Measurements from ENCODE around the gene VWA5B1. TPM values are rescaled to one million over a fixed set of nuclear protein-coding genes. Genes with fewer than 3 reads are reported as not detected.

The VWA5B1 gene
- total and polyA plus RNA-seq, 2 donors, result 0.51 to 0.58 TPM

DNA sequence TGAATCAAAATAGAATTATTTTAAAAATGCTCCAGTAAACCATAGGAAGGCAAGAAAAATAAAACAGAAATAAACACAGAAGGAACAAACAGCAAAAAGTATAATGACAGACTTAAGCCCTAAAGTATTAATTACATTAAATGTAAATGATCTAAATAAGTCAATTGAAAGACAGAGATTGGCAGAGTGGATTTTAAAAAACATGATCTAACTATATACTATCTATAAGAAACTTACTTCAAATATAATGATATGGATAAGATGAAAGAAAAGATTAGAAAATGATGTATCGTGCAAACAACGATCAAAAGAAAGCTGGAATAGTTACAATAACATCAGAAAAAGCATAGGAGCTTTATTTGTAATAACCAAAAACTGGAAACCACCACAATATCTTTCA lies 104.6 kb downstream of the VWA5B1 start:
- no peak overlapping the region for H3K27ac ChIP-seq (ENCODE audit: low read depth)
- H3K4me1 ChIP-seq (ENCODE audit: insufficient read depth), result no peaks in the 10 kb centered on the region
- no peak overlapping the region for H3K4me3 ChIP-seq (ENCODE audit: low read depth, low read length)
- DNase-seq (ENCODE audit: extremely low spot score), result no peak
- H3K36me3 ChIP-seq (ENCODE audit: insufficient read depth), result no peaks in the 10 kb centered on the region
- 88% methylated on average over 2 of the region's 2 CpGs for WGBS

DNA sequence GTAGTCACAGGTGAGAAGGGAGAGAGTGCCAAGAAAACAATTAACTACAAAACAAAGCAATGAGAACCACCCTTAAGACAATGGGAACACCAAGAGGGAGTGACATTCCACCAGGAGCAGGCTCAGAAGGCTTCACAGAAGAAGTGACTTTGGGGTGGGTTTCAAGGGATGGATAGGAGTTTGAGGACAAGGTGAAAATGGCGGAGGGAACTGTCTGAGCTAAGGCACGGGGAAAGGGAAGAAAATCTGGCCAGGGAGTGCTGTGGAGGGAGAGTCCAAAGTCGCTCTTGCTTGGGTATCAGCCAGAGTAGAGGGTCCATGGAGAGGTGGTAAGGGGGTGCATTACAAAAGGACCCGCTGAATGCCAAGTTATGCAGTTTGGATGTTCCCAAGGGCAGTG lies 108.1 kb downstream of the VWA5B1 start:
- Histone ChIP-seq H3K4me3 (ENCODE audit: low read depth, low read length) (no peak overlapping the region), H3K4me1 (ENCODE audit: insufficient read depth) (no peaks in the 10 kb centered on the region), H3K36me3 (ENCODE audit: insufficient read depth) (no peaks in the 10 kb centered on the region), H3K27ac (ENCODE audit: low read depth) (no peak overlapping the region)
- DNase-seq (ENCODE audit: extremely low spot score), result no peak
- 87% methylated on average over 4 of the region's 4 CpGs for WGBS

DNA sequence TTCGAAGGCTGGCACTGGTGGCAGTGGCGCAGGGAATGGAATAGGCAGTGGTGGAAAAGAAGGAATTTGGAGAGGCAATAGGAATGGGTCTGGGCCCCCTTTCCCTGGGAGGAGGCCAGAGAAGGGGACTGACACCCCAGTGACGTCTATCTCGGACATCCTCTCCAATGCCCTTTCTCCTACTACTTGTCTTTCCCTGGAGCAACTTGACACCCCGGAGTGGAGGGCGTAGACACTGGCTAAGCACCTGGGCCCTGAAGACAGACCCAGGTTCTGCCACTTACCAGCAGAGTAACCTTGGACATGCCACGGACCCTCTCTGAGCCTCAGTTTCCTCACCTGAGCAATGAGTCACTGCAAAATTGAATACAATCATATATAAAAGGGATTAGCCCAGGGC lies 108.5 kb downstream of the VWA5B1 start:
- Histone ChIP-seq H3K4me3 (ENCODE audit: low read depth, low read length) (no peak overlapping the region), H3K36me3 (ENCODE audit: insufficient read depth) (no peaks in the 10 kb centered on the region), H3K4me1 (ENCODE audit: insufficient read depth) (no peaks in the 10 kb centered on the region), H3K27ac (ENCODE audit: low read depth) (no peak overlapping the region)
- DNase-seq (ENCODE audit: extremely low spot score), result no peak
- WGBS, result 77% methylated on average over 7 of the region's 7 CpGs

DNA sequence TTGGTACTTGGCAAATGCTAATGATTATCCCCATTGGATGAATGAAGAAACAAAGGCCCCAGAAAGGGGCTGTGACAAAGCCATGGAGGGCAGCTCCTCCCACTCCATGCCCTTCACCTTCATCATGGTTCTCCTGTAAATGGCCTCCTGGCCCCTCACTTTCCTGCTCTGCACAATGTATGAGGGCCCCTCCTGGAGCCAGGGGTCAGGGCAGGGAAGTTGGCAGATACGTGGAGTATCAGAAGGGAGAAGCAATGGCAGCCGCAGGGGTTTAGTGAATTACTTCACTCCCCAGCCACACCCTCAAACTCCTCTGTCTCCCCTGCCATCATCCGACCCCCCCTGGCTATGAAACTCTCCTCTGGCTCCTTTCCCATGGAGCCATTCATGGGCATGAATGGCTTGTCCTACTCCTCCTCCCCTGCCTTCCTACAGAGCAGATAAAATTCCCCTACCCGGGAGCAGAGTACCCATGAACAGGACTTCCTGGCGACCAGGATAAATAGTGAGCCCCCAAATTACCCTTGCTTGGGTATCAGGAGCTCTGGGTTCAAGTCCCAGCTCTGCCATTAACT lies 109.0 kb downstream of the VWA5B1 start:
- H3K27ac ChIP-seq (ENCODE audit: low read depth), result no peak overlapping the region
- no peak for DNase-seq (ENCODE audit: extremely low spot score)
- H3K4me3 ChIP-seq (ENCODE audit: low read depth, low read length), result no peak overlapping the region
- WGBS, result 25% methylated on average over 5 of the region's 5 CpGs
- no peaks in the 10 kb centered on the region for H3K36me3 ChIP-seq (ENCODE audit: insufficient read depth)
- H3K4me1 ChIP-seq (ENCODE audit: insufficient read depth), result no peaks in the 10 kb centered on the region

DNA sequence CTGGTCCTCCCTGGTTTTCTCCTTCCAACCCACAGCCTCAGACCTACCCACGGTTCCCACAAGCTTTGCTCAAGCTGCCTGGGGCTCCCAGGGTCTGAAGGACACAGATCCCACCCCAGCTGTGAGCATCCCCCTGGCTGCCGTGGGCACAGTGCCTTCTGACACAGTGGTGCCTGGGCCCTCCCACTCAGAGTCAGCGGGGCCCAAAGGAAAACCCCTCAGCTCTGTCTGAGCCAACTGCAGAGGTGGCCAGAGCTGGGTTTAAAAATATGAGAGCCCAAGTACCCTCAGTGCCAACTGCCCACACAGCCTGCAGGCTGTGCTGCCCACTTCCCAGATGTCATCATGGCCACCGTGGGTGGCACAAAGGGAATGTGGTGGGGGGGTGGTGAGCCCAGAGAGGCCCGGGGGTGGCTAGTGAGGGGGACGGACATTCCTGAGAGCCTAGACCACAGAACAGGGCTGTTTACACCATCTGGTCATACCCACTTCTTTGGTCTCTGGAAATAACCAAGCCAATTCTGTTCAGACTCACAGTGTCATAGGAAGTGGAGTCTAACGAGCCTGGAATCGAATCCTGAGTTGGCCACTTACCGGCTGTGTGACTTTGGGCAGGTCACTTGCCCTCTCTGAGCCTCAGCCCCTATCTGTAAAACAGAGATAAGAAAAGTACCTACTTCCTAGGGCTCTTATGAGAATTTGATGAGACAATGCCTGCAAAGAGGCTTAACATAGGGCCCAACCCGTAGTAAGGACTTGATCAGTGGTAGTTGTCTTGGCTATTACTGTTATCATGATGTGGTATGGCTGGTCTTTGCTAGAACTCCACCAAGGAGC lies 109.9 kb downstream of the VWA5B1 start:
- 47% methylated on average over 10 of the region's 10 CpGs for WGBS
- DNase-seq (ENCODE audit: extremely low spot score), result no peak
- H3K4me3 ChIP-seq (ENCODE audit: low read depth, low read length), result no peak overlapping the region
- H3K27ac ChIP-seq (ENCODE audit: low read depth), result no peak overlapping the region
- H3K36me3 ChIP-seq (ENCODE audit: insufficient read depth), result no peaks in the 10 kb centered on the region
- no peaks in the 10 kb centered on the region for H3K4me1 ChIP-seq (ENCODE audit: insufficient read depth)

DNA sequence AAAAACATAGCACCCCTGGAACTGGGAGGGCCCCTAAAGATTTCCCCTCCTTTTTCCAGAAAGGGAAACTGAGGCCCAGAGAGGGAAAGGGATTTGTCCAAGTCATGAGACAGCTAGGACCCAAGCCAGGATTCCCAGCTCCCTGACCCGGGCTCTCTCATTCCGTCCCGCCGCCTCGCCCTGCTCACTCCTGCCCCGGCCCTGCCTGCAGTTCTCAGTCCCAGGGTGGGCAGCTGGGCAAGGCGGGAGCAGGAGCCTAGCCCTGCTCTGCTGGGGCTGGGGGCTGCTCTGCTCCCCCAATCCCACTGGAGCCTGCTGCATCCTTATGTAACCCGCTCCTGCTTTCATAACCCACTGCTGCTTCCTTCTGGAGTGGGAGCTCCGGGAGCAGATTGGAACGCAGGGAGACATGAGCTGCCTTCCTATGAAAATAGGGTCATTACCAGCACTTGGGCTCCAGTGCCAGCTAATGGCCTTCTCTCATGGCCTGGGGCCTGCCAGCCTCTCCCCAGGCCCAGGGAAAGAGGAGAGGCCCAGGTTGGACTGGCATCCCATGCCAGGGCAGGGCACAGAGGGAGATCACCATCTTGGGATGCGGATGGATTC lies 110.8 kb downstream of the VWA5B1 start:
- WGBS, result 84% methylated on average over 11 of the region's 11 CpGs
- no peak overlapping the region for H3K4me3 ChIP-seq (ENCODE audit: low read depth, low read length)
- no peak for DNase-seq (ENCODE audit: extremely low spot score)
- H3K4me1 ChIP-seq (ENCODE audit: insufficient read depth), result no peaks in the 10 kb centered on the region
- H3K27ac ChIP-seq (ENCODE audit: low read depth), result no peak overlapping the region
- no peaks in the 10 kb centered on the region for H3K36me3 ChIP-seq (ENCODE audit: insufficient read depth)

DNA sequence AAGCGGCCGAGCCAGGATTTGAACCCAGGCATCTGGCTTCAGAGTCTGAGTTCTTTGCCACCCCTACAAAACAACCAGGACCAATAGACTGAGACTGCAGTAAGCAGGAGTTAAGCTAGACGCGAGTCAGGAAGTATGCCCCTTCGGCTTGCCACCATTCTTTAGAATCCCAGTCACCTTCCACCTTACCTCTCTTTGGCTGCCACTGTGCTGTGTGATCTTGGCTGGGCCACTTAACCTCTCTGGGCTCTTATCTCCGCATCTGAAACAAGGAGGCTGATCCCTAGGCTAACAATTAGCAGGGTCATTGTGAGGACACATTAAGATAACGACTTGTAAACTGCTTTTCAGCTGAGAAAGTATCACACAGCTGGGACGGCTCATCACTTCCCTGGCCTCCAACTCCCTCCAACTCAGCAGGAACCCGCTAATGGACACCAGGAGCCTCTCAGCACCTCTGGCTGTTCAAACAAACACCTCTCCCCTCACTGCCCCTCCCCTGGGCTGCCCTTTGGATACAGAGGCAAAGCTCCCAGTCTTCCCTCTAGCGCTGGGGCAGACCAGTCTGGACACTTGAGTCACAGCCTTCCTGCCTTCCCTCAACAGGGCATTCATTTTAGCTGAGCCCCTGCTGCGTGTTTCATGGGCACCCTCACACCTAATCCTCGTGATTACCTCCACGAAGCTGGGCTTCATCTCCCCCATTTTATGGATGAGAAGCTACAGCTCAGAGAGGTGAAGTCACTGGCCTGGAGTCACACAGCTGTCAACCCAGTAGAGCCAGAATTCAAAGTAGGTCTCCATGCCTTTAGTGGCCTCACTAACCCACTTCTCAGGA lies 112.1 kb downstream of the VWA5B1 start:
- no peak overlapping the region for H3K27ac ChIP-seq (ENCODE audit: low read depth)
- DNase-seq (ENCODE audit: extremely low spot score), result no peak
- no peak overlapping the region for H3K4me3 ChIP-seq (ENCODE audit: low read depth, low read length)
- 44% methylated on average over 13 of the region's 13 CpGs for WGBS
- H3K4me1 ChIP-seq (ENCODE audit: insufficient read depth), result no peaks in the 10 kb centered on the region
- no peaks in the 10 kb centered on the region for H3K36me3 ChIP-seq (ENCODE audit: insufficient read depth)

DNA sequence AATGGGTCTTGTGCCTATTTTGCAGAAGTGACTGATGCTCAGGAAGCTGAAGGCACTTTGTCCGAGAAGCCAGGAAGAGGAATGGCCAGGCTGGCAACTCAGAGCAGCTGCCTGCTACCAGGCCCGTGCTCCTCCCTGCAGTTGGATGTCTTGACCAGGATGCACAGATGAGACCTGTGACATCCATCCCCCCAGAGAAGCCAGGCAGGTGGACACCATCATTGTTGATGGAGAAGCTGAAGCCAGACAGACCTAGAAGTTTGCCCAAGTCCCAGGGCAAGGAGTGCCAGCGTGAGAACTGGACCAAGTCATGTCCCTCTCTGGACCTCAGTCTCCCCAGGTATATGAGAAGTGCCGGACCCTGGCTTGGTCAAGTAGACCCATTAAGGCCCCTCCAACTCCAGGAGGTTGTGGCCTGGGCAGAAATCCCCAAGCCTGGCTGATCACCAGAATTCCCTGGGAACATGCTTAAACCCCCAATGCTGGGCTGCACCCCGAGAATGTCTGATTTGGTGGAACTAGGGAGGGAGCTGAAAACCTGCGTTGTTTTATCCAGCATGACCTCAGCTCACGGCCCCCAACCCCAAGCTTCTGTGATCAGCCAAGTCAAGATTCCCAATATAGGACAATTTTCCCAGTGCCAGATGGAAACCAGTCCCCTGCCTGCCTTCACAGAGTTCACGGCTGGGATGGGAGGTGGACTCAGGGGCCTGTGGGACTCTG lies 112.9 kb downstream of the VWA5B1 start:
- no peak for DNase-seq (ENCODE audit: extremely low spot score)
- Histone ChIP-seq H3K27ac (ENCODE audit: low read depth) (no peak overlapping the region), H3K4me3 (ENCODE audit: low read depth, low read length) (no peak overlapping the region), H3K36me3 (ENCODE audit: insufficient read depth) (no peaks in the 10 kb centered on the region), H3K4me1 (ENCODE audit: insufficient read depth) (no peaks in the 10 kb centered on the region)
- WGBS, result 76% methylated on average over 8 of the region's 8 CpGs

DNA sequence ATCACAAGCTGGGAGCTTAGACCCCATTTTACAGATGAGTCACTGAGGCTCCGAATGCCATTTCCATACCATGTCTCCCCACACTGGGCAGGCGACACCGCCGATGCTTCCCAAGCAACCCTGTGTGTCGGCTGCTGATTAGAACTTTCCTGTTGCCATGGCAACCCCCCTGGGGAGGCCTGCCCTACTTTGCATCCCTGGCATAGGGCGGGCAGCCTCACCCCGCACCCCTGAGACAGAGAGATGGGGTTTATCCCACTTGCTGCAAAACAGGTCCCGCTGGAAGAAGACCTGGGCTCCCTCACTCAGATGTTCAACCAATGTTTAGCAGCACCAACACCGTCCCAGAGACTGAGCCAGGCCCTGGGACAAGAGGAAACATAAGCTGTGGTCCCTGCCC lies 113.8 kb downstream of the VWA5B1 start:
- no peaks in the 10 kb centered on the region for H3K4me1 ChIP-seq (ENCODE audit: insufficient read depth)
- H3K27ac ChIP-seq (ENCODE audit: low read depth), result no peak overlapping the region
- H3K36me3 ChIP-seq (ENCODE audit: insufficient read depth), result no peaks in the 10 kb centered on the region
- H3K4me3 ChIP-seq (ENCODE audit: low read depth, low read length), result no peak overlapping the region
- DNase-seq (ENCODE audit: extremely low spot score), result no peak
- 46% methylated on average over 9 of the region's 9 CpGs for WGBS

Other genes starting within 250 kb of the VWA5B1 start
- gene PLA2G5, start 220.7 kb upstream of the VWA5B1 start, total RNA-seq, result 7.3 TPM
- gene PLA2G5, start 220.7 kb upstream of the VWA5B1 start, polyA plus RNA-seq, result 31.9 TPM
- not detected for gene PLA2G2D, start 171.3 kb upstream of the VWA5B1 start, total RNA-seq
- gene PLA2G2D, start 171.3 kb upstream of the VWA5B1 start, polyA plus RNA-seq, result not detected
- gene PLA2G2F, start 151.6 kb upstream of the VWA5B1 start, total RNA-seq, result 1.3 TPM
- 2.6 TPM for gene PLA2G2F, start 151.6 kb upstream of the VWA5B1 start, polyA plus RNA-seq
- gene UBXN10, start 104.8 kb upstream of the VWA5B1 start, total RNA-seq, result 2.4 TPM
- gene UBXN10, start 104.8 kb upstream of the VWA5B1 start, polyA plus RNA-seq, result 3.2 TPM
- gene PLA2G2C, start 104.4 kb upstream of the VWA5B1 start, total RNA-seq, result not detected
- gene PLA2G2C, start 104.4 kb upstream of the VWA5B1 start, polyA plus RNA-seq, result not detected
- 17.1 TPM for gene CAMK2N1, start 195.3 kb downstream of the VWA5B1 start, total RNA-seq
- 22.0 TPM for gene CAMK2N1, start 195.3 kb downstream of the VWA5B1 start, polyA plus RNA-seq
- gene MUL1, start 217.3 kb downstream of the VWA5B1 start, total RNA-seq, result 13.9 TPM
- 36.5 TPM for gene MUL1, start 217.3 kb downstream of the VWA5B1 start, polyA plus RNA-seq

Measured in urinary bladder (tissue), 4 donors.